ENCODE results near the gene NR2F1. TPM values are rescaled to one million over a fixed set of nuclear protein-coding genes. Genes with fewer than 3 reads are reported as not detected.
A peak's percentile ranks its signal among the peaks of the same experiment; 100 is the strongest.

NR2F1 gene
- total and polyA plus RNA-seq, 4 experiments from 2014 or later, result not detected

DNA sequence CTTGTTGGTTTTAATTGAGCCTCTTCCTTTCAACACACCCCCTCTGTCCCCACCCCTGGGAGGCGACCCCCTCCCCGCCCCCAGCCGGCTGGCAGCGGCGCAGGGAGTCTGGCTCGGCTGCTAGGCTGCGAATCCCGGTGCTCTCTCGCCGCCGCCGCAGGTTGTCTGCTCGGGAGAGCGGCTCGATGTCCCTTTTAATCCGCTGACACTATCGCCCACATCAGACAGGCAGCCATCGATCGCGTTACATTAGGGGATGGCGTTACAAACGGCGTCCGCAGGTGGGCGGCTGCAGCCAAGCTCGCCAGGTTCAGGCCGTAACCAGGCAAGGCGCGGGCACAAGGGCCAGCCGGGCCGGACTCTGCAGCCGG, 3.3 kb upstream of the NR2F1 start:
- POLR2A ChIA-PET (ENCODE audit: partially characterized antibody), result no interaction called here
- H3K27me3 ChIP-seq (ENCODE audit: insufficient read depth, low read length), result peaks cover 66% of the 10 kb centered on the region
- Mint-ChIP-seq H3K4me1 (peaks cover 10 to 30% (median 17%) of the 10 kb centered on the region in 4 donors), H3K36me3 (no peaks in the 10 kb centered on the region), H3K27ac (no peak overlapping the region), H3K27me3 (peaks cover 50 to 54% of the 10 kb centered on the region in 2 donors), H3K4me3 (peak overlapping the region in 7 of 8 donors; percentile 46 to 91 (median 71)), H3K9me3 (peaks cover 0 to 6% (median 0%) of the 10 kb centered on the region in 8 donors)
- no peak for DNase-seq
- H3K36me3 ChIP-seq (ENCODE audit: insufficient read depth, low read length), result no peaks in the 10 kb centered on the region
- intact Hi-C loops (cut with micrococcal nuclease), result loop anchor here (2.0 to 10.0 kb wide), 4 partner anchors 33 to 1273 kb away; partner anchors contain the start of genes KIAA0825 and SLF1
- H3K9me3 ChIP-seq (ENCODE audit: control insufficient read depth in 1 of 2, low read length in 2 of 2), result no peaks in the 10 kb centered on the region
- CTCF ChIA-PET (ENCODE audit: partially characterized antibody), result interaction anchor here (1.2 to 3.5 kb wide), 2 partner anchors 16 to 221 kb away, joined by 3 to 11 read pairs; no protein-coding TSS in a partner anchor
- no peak overlapping the region for H3K27ac ChIP-seq (ENCODE audit: low read depth, low read length)
- H3K4me1 ChIP-seq (ENCODE audit: insufficient read depth, low read length), result peaks cover 48% of the 10 kb centered on the region
- H3K4me3 ChIP-seq (ENCODE audit: low read length in 2 of 2), result peak overlapping the region in 1 of 2 donors; percentile 62

DNA sequence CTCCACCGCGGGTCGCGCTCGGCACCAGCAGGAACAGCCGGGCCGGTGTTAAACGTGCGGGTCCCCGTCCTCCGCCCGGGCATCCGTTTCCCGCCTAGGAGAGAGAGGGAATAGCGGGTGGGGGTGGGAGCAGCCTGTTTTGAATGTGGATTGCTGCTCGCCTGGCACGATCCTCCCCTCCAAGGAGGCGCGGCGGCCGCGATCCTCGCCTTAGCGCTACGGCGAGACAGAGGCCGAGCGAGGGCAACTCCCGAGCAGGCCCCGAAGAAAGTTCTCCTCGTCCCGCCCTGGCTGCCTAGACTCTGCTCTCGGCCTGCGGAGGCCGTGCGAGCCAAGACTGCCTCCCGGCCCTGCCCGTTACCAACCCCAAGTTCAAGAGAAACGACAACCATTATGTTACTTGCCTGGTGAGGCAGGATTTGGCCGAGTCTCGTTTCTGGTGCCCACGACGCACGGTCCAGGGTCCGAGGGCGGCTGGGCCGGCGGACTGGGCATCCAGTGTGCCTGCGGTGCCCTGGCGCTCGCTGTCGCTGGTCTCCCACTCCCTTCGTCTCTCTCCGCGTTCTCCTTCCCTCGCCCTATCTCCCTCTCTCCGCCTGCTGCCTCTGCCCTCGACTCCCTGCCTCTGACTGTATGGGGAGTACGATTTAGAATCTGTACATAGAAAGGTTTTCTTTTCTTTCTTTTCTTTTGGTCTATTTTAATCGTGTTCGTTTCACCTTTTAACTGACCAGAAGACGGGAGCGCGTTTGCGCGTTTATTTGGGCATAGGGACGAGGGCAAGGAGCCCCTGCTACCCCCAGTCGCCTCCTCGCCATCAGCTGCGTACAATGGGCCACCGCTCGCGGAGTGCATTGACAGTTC, 2.7 kb upstream of the NR2F1 start:
- Histone ChIP-seq H3K9me3 (ENCODE audit: control insufficient read depth in 1 of 2, low read length in 2 of 2) (no peaks in the 10 kb centered on the region), H3K36me3 (ENCODE audit: insufficient read depth, low read length) (no peaks in the 10 kb centered on the region), H3K27ac (ENCODE audit: low read depth, low read length) (no peak overlapping the region), H3K27me3 (ENCODE audit: insufficient read depth, low read length) (peaks cover 63% of the 10 kb centered on the region), H3K4me3 (ENCODE audit: low read length in 2 of 2) (peak overlapping the region in 1 of 2 donors; percentile 62), H3K4me1 (ENCODE audit: insufficient read depth, low read length) (peaks cover 48% of the 10 kb centered on the region)
- DNase-seq, result no peak
- CTCF ChIA-PET (ENCODE audit: partially characterized antibody), result interaction anchor here (0.9 to 3.5 kb wide), 2 partner anchors 221 to 335 kb away, joined by 3 to 11 read pairs; no protein-coding TSS in a partner anchor
- intact Hi-C loops (cut with micrococcal nuclease), result loop anchor here (2.0 to 10.0 kb wide), 4 partner anchors 33 to 1272 kb away; partner anchors contain the start of genes KIAA0825 and SLF1
- Mint-ChIP-seq H3K4me1 (peaks cover 10 to 30% (median 17%) of the 10 kb centered on the region in 4 donors), H3K27ac (peak overlapping the region in 3 of 7 donors; percentile 26 to 76 (median 56)), H3K4me3 (peak overlapping the region in 7 of 8 donors; percentile 78 to 91 (median 85)), H3K9me3 (peaks cover 0 to 6% (median 0%) of the 10 kb centered on the region in 8 donors), H3K27me3 (peaks cover 44 to 47% of the 10 kb centered on the region in 2 donors), H3K36me3 (no peaks in the 10 kb centered on the region)
- POLR2A ChIA-PET (ENCODE audit: partially characterized antibody), result no interaction called here

DNA sequence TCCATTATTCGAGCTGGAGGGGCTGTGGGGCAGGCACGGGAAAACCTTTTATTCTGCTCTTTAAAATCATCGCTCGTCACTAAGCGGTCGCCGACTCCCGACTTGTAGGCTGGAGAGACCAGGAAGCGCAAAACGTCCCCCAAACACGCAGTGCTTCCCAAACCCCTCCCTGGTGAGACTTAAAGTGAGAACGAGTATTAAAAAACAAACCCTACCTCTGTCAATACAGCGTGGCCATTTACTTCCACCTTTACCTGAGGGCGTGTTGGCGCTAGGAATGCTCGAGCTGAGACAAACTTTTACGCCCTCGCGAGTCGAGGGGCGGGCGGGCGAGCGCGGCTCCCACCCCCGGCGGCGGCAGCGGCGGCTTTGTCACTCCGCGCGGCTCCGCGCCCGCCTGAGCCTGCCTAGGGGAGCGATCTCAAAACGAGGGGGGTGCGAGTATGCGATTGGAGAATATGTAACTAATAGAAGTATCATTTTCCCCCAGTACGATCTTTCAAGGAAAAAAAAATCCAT, 2.0 kb upstream of the NR2F1 start, which contains the start of gene NR2F1-AS1:
TSS of gene NR2F1-AS1 (minus strand) at position 293 of the 519 bp plus-strand sequence.
- peaks cover 0 to 1% of the 10 kb centered on the region in 2 donors for H3K36me3 Mint-ChIP-seq
- no peaks in the 10 kb centered on the region for H3K36me3 ChIP-seq (ENCODE audit: insufficient read depth, low read length)
- POLR2A ChIA-PET (ENCODE audit: partially characterized antibody), result no interaction called here
- peaks cover 12 to 37% (median 21%) of the 10 kb centered on the region in 4 donors for H3K4me1 Mint-ChIP-seq
- no peaks in the 10 kb centered on the region for H3K9me3 ChIP-seq (ENCODE audit: control insufficient read depth in 1 of 2, low read length in 2 of 2)
- DNase-seq, result no peak
- H3K27ac Mint-ChIP-seq, result peak within 1 kb of the TSS in 4 of 7 donors; percentile 26 to 76 (median 64)
- peak within 1 kb of the TSS in 7 of 8 donors; percentile 78 to 91 (median 85) for H3K4me3 Mint-ChIP-seq
- H3K27me3 Mint-ChIP-seq, result peaks cover 42 to 46% of the 10 kb centered on the region in 2 donors
- peaks cover 52% of the 10 kb centered on the region for H3K4me1 ChIP-seq (ENCODE audit: insufficient read depth, low read length)
- no peak within 1 kb of the TSS for H3K27ac ChIP-seq (ENCODE audit: low read depth, low read length)
- CTCF ChIA-PET (ENCODE audit: partially characterized antibody), result interaction anchor here (0.9 to 3.5 kb wide), 2 partner anchors 220 to 335 kb away, joined by 3 to 11 read pairs; no protein-coding TSS in a partner anchor
- intact Hi-C loops (cut with micrococcal nuclease), result loop anchor here (1.0 to 10.0 kb wide), 6 partner anchors 32 to 1271 kb away; partner anchors contain the start of genes KIAA0825 and SLF1
- peaks cover 64% of the 10 kb centered on the region for H3K27me3 ChIP-seq (ENCODE audit: insufficient read depth, low read length)
- peak within 1 kb of the TSS; percentile 39 to 62 for H3K4me3 ChIP-seq (ENCODE audit: low read length in 2 of 2)
- H3K9me3 Mint-ChIP-seq, result peaks cover 0 to 6% (median 0%) of the 10 kb centered on the region in 8 donors

GRCh38 chr5:93582167-93582462, 907 bp upstream of the NR2F1 start:
- ChIA-PET CTCF (ENCODE audit: partially characterized antibody) (interaction anchor here (0.6 to 1.7 kb wide), 5 partner anchors 9 to 328 kb away, joined by 3 to 13 read pairs (median 3); no protein-coding TSS in a partner anchor), POLR2A (ENCODE audit: partially characterized antibody) (no interaction called here)
- H3K9me3 Mint-ChIP-seq, result peaks cover 0 to 6% (median 1%) of the 10 kb centered on the region in 8 donors
- peaks cover 39 to 42% of the 10 kb centered on the region in 2 donors for H3K27me3 Mint-ChIP-seq
- no peaks in the 10 kb centered on the region for H3K9me3 ChIP-seq (ENCODE audit: control insufficient read depth in 1 of 2, low read length in 2 of 2)
- peaks cover 71% of the 10 kb centered on the region for H3K27me3 ChIP-seq (ENCODE audit: insufficient read depth, low read length)
- H3K27ac ChIP-seq (ENCODE audit: low read depth, low read length), result no peak overlapping the region
- H3K36me3 ChIP-seq (ENCODE audit: insufficient read depth, low read length), result no peaks in the 10 kb centered on the region
- peaks cover 0 to 1% of the 10 kb centered on the region in 2 donors for H3K36me3 Mint-ChIP-seq
- no peak overlapping the region for H3K27ac Mint-ChIP-seq
- peaks cover 52% of the 10 kb centered on the region for H3K4me1 ChIP-seq (ENCODE audit: insufficient read depth, low read length)
- peaks cover 13 to 41% (median 24%) of the 10 kb centered on the region in 4 donors for H3K4me1 Mint-ChIP-seq
- intact Hi-C loops (cut with micrococcal nuclease), result loop anchor here (5.0 to 10.0 kb wide), 3 partner anchors 530 to 1270 kb away; partner anchors contain the start of genes KIAA0825 and SLF1
- DNase-seq, result no peak
- H3K4me3 ChIP-seq (ENCODE audit: low read length in 2 of 2), result no peak overlapping the region
- H3K4me3 Mint-ChIP-seq, result no peak overlapping the region

DNA sequence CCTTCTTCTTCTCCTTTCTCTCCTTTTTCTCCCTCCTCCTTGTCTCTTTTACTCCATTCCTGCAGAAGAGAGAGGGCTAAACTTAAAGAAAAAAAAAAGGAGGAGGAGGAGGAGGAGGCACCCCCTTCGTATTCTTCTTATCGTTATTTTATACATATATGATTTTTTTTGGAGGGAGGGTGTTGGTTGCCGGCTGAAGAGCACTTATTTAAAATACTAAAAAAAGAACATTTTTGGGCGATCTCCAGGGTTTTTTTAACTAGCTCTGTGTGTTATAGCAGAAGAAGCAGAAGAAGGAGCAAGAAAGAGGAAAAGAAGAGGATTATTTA, 381 bp downstream of the NR2F1 start:
- peaks cover 51% of the 10 kb centered on the region for H3K4me1 ChIP-seq (ENCODE audit: insufficient read depth, low read length)
- DNase-seq, result no peak
- no peaks in the 10 kb centered on the region for H3K36me3 ChIP-seq (ENCODE audit: insufficient read depth, low read length)
- Mint-ChIP-seq H3K27me3 (peaks cover 37 to 40% of the 10 kb centered on the region in 2 donors), H3K4me1 (peaks cover 16 to 40% (median 24%) of the 10 kb centered on the region in 4 donors), H3K27ac (no peak overlapping the region), H3K36me3 (peaks cover 1 to 5% of the 10 kb centered on the region in 2 donors), H3K4me3 (peak overlapping the region in 3 of 8 donors; percentile 68 to 81 (median 80)), H3K9me3 (peaks cover 0 to 17% (median 9%) of the 10 kb centered on the region in 8 donors)
- H3K27ac ChIP-seq (ENCODE audit: low read depth, low read length), result no peak overlapping the region
- intact Hi-C loops (cut with micrococcal nuclease), result loop anchor here (5.0 to 10.0 kb wide), 3 partner anchors 529 to 1269 kb away; partner anchors contain the start of genes KIAA0825 and SLF1
- peaks cover 73% of the 10 kb centered on the region for H3K27me3 ChIP-seq (ENCODE audit: insufficient read depth, low read length)
- ChIA-PET CTCF (ENCODE audit: partially characterized antibody) (interaction anchor here (1.0 to 1.7 kb wide), 4 partner anchors 8 to 220 kb away, joined by 3 to 13 read pairs (median 4); no protein-coding TSS in a partner anchor), POLR2A (ENCODE audit: partially characterized antibody) (no interaction called here)
- no peaks in the 10 kb centered on the region for H3K9me3 ChIP-seq (ENCODE audit: control insufficient read depth in 1 of 2, low read length in 2 of 2)
- peak overlapping the region in 1 of 2 donors; percentile 18 for H3K4me3 ChIP-seq (ENCODE audit: low read length in 2 of 2)

DNA sequence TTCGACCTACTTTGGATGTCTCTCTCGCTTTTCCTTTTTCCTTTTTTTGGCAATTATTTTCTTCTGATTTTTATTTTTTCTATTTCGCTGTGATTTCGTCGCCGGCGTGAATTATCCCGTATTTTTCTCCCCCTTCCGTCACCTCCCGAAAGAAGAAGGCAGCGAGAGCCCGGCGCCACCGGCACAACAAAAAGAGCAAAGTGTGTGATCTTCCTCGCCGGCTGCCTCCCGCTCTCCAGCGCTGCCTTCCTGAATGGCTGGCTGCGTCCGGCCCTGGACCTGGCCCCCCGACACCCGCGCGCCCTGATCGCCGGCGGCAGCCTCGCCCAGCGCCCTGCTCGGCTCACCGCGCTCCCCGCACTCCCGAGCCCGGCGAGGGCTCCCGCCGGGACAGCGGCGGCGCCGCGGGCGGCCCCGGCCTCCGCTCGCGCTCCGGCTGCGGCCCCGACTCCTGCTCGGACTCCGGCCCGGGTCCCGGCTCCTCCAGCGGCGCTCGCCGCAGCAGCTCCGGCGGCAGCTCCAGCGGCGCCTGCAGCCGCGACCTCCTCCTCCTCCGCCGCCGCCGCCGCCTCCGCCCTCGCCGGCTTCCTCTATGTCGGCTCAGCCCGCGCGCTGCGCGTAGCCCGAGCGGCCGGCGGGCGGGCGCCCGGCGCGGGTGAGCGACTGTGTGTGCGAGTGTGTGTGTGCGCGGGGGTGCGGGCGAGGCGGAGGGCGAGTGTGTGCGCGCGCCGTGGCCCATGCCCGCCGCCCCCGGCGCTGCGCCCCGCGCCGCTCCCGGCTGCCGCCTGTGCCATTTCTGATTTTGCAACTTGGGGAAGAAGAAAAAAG, 960 bp downstream of the NR2F1 start:
- H3K9me3 ChIP-seq (ENCODE audit: control insufficient read depth in 1 of 2, low read length in 2 of 2), result no peaks in the 10 kb centered on the region
- intact Hi-C loops (cut with micrococcal nuclease), result loop anchor here (5.0 to 10.0 kb wide), 3 partner anchors 528 to 1268 kb away; partner anchors contain the start of genes KIAA0825 and SLF1
- DNase-seq, result peak in 3 of 5 donors; percentile 40 to 43 (median 40)
- H3K4me3 ChIP-seq (ENCODE audit: low read length in 2 of 2), result peak overlapping the region in 1 of 2 donors; percentile 18
- peak overlapping the region in 6 of 8 donors; percentile 38 to 81 (median 56) for H3K4me3 Mint-ChIP-seq
- CTCF ChIA-PET (ENCODE audit: partially characterized antibody), result interaction anchor here (1.6 kb wide), 1 partner anchor 7 kb away, joined by 4 read pairs; no protein-coding TSS in a partner anchor
- H3K36me3 Mint-ChIP-seq, result peaks cover 3 to 5% of the 10 kb centered on the region in 2 donors
- no peak overlapping the region for H3K27ac Mint-ChIP-seq
- peaks cover 0 to 22% (median 13%) of the 10 kb centered on the region in 8 donors for H3K9me3 Mint-ChIP-seq
- POLR2A ChIA-PET (ENCODE audit: partially characterized antibody), result interaction anchor here (1.3 kb wide), 1 partner anchor 28 kb away, joined by 4 read pairs; no protein-coding TSS in a partner anchor
- H3K4me1 ChIP-seq (ENCODE audit: insufficient read depth, low read length), result peaks cover 45% of the 10 kb centered on the region
- H3K27me3 ChIP-seq (ENCODE audit: insufficient read depth, low read length), result peaks cover 72% of the 10 kb centered on the region
- peaks cover 37 to 40% of the 10 kb centered on the region in 2 donors for H3K27me3 Mint-ChIP-seq
- H3K36me3 ChIP-seq (ENCODE audit: insufficient read depth, low read length), result no peaks in the 10 kb centered on the region
- H3K4me1 Mint-ChIP-seq, result peaks cover 19 to 40% (median 23%) of the 10 kb centered on the region in 4 donors
- H3K27ac ChIP-seq (ENCODE audit: low read depth, low read length), result no peak overlapping the region

Measured in CD4-positive, alpha-beta memory T cell (primary cell).